CD4-positive, CD25-positive, alpha-beta regulatory T cell (primary cell): ENCODE results near the gene ACTRT2. TPM values are rescaled to one million over a fixed set of nuclear protein-coding genes. Genes with fewer than 3 reads are reported as not detected.

ENCODE experiments used
- ATAC-seq, 2 donors: fragments of 150-1000 bp; cut with Tn5 transposase; one replicate each; pipeline ENCODE4 v1.10.0; 2021; ENCODE audit warnings: low read depth in 2 of 2, moderate number of reproducible peaks in 2 of 2, moderate library complexity in 1 of 2
- DNase-seq, 3 donors: peaks; one replicate each; pipeline versions ENCODE4 v3.0.0 to v3.0.0-alpha.2; 2012 to 2022; ENCODE audit warnings: mixed read lengths in 1 of 3
- H3K27ac ChIP-seq: one replicate; pipeline ENCODE4 v1.7.0; 2013; ENCODE audit warnings: mild to moderate bottlenecking, low read length; ENCODE audit not compliant: insufficient read depth, poor library complexity, severe bottlenecking
- H3K27me3 ChIP-seq: one replicate; pipeline ENCODE4 v1.7.0; 2013; ENCODE audit warnings: low read length; ENCODE audit not compliant: control insufficient read depth, insufficient read depth
- H3K36me3 ChIP-seq: one replicate; pipeline ENCODE4 v1.7.0; 2013; ENCODE audit warnings: mild to moderate bottlenecking, low read length, moderate library complexity; ENCODE audit not compliant: control insufficient read depth, insufficient read depth
- H3K4me1 ChIP-seq: 2 replicates; pipeline ENCODE4 v1.7.0; 2013; ENCODE audit warnings: mild to moderate bottlenecking, low read length; ENCODE audit not compliant: insufficient read depth, control insufficient read depth, poor library complexity, severe bottlenecking
- H3K4me3 ChIP-seq: one replicate; pipeline ENCODE4 v1.7.0; 2013; ENCODE audit warnings: low read depth, mild to moderate bottlenecking, low read length, moderate library complexity
- H3K9me3 ChIP-seq, 2 experiments: 1 replicate in 1 of 2; 2 replicates in 1 of 2; pipeline ENCODE4 v1.7.0; 2013; ENCODE audit warnings: low read length in 2 of 2, mild to moderate bottlenecking in 1 of 2, moderate library complexity in 1 of 2; ENCODE audit not compliant: control insufficient read depth in 2 of 2
- H3K27ac Mint-ChIP-seq, 3 donors: one replicate each; pipeline ENCODE4 v1.8.0; 2020 to 2022; ENCODE audit warnings: mild to moderate bottlenecking in 3 of 3, mixed read lengths in 3 of 3, moderate library complexity in 2 of 3
- H3K27me3 Mint-ChIP-seq: one replicate; pipeline ENCODE4 v1.8.0; 2022; ENCODE audit warnings: mild to moderate bottlenecking, mixed read lengths
- H3K36me3 Mint-ChIP-seq: one replicate; pipeline ENCODE4 v1.8.0; 2020; ENCODE audit warnings: mixed read lengths
- H3K4me1 Mint-ChIP-seq, 4 donors: one replicate each; pipeline ENCODE4 v1.8.0; 2020 to 2022; ENCODE audit warnings: mixed read lengths in 4 of 4, mild to moderate bottlenecking in 1 of 4
- H3K4me3 Mint-ChIP-seq, 4 donors: one replicate each; pipeline ENCODE4 v1.8.0; 2020 to 2022; ENCODE audit warnings: mild to moderate bottlenecking in 4 of 4, mixed read lengths in 4 of 4, moderate library complexity in 3 of 4
- H3K9me3 Mint-ChIP-seq, 7 donors: one replicate each; pipeline ENCODE4 v1.8.0; 2020 to 2022; ENCODE audit warnings: mixed read lengths in 7 of 7, mild to moderate bottlenecking in 3 of 7, moderate library complexity in 2 of 7
- polyA plus RNA-seq, 4 donors: library from polyadenylated mRNA; unstranded; fragments of 300-500 nt; fragmentation: Illumina TruSeq; gene quantifications; one replicate each; pipeline ENCODE4 v1.2.3, GENCODE V29; 2021
- total RNA-seq: library from RNA; stranded (reverse); gene quantifications from one replicate; pipeline ENCODE4 v1.2.3, GENCODE V29; 2022

Gene ACTRT2
- total and polyA plus RNA-seq, 5 donors from 2014 or later = not detected

DNA sequence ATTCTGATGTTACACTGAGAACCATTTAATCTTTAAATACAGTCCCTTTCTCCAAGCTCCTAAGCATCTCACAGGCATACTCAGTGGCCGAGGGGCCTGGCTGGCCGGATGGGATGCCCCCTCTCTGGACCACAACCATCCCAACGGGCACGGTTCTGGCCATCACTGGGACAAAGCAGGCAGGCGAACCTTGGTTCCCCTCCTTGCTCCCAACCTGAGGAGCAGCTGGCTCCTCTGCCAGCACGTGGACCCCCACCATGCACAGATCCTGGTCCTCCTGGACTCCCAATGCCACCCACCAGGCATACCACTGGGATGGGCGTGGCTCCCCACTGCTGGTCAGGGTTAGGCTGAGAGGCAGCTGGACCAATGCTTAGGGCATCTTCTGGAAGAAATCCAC, 27.9 kb downstream of the ACTRT2 start:
- peaks cover 0 to 4% (median 0%) of the 10 kb centered on the region in 7 donors for H3K9me3 Mint-ChIP-seq
- peaks cover 8% of the 10 kb centered on the region for H3K27me3 Mint-ChIP-seq
- DNase-seq (no peak), ATAC-seq (no peak)
- H3K4me1 ChIP-seq = no peaks in the 10 kb centered on the region
- no peak overlapping the region for H3K4me3 Mint-ChIP-seq
- H3K4me1 Mint-ChIP-seq = no peaks in the 10 kb centered on the region
- no peak overlapping the region for H3K4me3 ChIP-seq
- H3K27ac Mint-ChIP-seq = no peak overlapping the region
- no peaks in the 10 kb centered on the region for H3K9me3 ChIP-seq
- no peaks in the 10 kb centered on the region for H3K36me3 ChIP-seq
- H3K27ac ChIP-seq = no peak overlapping the region
- peaks cover 5% of the 10 kb centered on the region for H3K27me3 ChIP-seq
- H3K36me3 Mint-ChIP-seq = no peaks in the 10 kb centered on the region

DNA sequence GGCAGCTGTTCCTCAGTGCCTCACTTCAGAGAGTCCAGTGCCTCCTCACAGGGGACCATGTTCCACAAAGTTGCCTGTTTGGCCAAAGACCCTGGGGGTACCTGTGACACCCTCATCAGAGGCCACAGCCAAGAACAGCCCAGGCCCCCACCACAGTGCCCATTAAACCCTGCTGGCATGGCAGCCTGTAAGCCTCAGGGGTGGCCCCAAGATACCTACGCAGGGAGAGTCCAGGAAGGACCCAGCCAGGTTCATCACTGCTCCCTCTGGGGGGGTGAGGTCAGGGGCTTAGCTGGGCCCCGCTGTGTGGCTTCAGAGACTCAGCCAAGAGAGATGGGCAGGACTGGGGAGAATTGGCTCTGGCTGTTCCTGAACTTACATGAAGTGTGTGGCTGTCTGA, 28.6 kb downstream of the ACTRT2 start:
- H3K4me1 Mint-ChIP-seq = no peaks in the 10 kb centered on the region
- Histone ChIP-seq H3K36me3 (no peaks in the 10 kb centered on the region), H3K4me1 (no peaks in the 10 kb centered on the region), H3K27me3 (peaks cover 3% of the 10 kb centered on the region), H3K9me3 (no peaks in the 10 kb centered on the region), H3K4me3 (no peak overlapping the region), H3K27ac (no peak overlapping the region)
- no peaks in the 10 kb centered on the region for H3K36me3 Mint-ChIP-seq
- H3K4me3 Mint-ChIP-seq = no peak overlapping the region
- H3K27me3 Mint-ChIP-seq = peaks cover 5% of the 10 kb centered on the region
- ATAC-seq (no peak), DNase-seq (no peak)
- peaks cover 0 to 4% (median 0%) of the 10 kb centered on the region in 7 donors for H3K9me3 Mint-ChIP-seq
- H3K27ac Mint-ChIP-seq = no peak overlapping the region

DNA sequence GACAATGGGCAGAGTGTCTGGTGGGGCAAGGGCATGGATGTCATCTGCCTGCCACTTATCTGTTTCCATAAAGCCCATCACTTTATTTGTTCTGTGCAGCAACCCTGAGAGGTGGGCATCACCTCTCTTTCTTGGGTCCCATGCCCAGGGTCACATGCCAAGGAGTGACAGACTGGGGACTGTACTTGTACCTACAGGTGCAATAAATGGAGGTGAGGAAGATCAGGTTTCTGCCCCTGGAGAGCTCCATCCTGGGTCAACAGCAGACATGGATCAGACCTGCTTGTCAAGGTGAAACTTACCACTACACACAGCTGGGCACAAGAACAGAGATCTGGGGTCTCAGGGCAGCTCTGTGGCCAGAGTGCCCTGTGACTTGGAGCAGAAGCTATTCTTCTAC, 29.3 kb downstream of the ACTRT2 start:
- Mint-ChIP-seq H3K36me3 (no peaks in the 10 kb centered on the region), H3K27me3 (peaks cover 4% of the 10 kb centered on the region), H3K9me3 (peaks cover 0 to 4% (median 0%) of the 10 kb centered on the region in 7 donors), H3K4me1 (no peaks in the 10 kb centered on the region), H3K4me3 (no peak overlapping the region), H3K27ac (no peak overlapping the region)
- DNase-seq (no peak), ATAC-seq (no peak)
- Histone ChIP-seq H3K36me3 (no peaks in the 10 kb centered on the region), H3K4me3 (no peak overlapping the region), H3K9me3 (no peaks in the 10 kb centered on the region), H3K4me1 (no peaks in the 10 kb centered on the region), H3K27me3 (no peaks in the 10 kb centered on the region), H3K27ac (no peak overlapping the region)

DNA sequence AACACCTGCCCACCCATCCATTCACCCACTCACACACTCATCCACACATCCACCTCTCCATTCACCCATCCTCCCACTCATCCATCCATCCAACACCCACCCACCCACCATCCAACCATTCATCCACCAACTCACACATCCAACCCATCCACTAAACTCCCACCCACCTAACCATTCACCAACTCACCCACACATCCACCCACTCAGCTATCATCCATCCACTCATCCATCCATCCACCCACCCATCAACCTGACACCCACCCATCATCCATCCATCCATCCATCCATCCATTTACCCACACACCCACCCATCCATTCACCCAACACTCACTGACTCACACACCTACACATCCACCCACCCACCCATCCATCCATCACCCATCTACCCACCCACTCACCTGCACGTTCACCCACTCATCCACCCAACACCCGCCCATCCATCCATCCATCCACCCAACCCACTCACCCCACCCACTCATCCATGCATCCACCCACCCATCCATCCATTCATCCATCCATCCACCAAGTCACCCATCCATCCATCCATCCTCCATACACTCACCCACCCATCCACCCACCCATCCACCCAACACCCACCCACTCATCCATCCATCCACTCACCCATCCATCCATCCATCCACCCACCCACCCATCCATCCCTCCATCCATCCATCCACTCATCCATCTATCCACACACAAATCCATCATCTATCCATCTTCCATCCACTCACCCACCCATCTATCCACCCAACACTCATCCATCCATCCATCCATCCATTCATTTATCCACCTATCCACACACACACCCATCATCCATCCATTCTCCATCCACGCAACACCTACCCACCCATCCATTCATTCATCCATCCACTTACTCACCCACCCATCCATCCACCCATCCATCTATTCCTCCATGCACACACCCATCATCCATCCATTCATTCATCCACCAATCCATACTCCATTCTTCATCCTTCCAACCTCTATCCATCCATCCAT, 30.3 kb downstream of the ACTRT2 start:
- Histone ChIP-seq H3K4me3 (no peak overlapping the region), H3K27me3 (no peaks in the 10 kb centered on the region), H3K36me3 (no peaks in the 10 kb centered on the region), H3K27ac (no peak overlapping the region), H3K9me3 (no peaks in the 10 kb centered on the region), H3K4me1 (no peaks in the 10 kb centered on the region)
- H3K36me3 Mint-ChIP-seq = no peaks in the 10 kb centered on the region
- DNase-seq = no peak
- ATAC-seq = no peak
- H3K4me1 Mint-ChIP-seq = no peaks in the 10 kb centered on the region
- no peak overlapping the region for H3K27ac Mint-ChIP-seq
- H3K27me3 Mint-ChIP-seq = no peaks in the 10 kb centered on the region
- H3K9me3 Mint-ChIP-seq = peaks cover 0 to 4% (median 0%) of the 10 kb centered on the region in 7 donors
- no peak overlapping the region for H3K4me3 Mint-ChIP-seq

DNA sequence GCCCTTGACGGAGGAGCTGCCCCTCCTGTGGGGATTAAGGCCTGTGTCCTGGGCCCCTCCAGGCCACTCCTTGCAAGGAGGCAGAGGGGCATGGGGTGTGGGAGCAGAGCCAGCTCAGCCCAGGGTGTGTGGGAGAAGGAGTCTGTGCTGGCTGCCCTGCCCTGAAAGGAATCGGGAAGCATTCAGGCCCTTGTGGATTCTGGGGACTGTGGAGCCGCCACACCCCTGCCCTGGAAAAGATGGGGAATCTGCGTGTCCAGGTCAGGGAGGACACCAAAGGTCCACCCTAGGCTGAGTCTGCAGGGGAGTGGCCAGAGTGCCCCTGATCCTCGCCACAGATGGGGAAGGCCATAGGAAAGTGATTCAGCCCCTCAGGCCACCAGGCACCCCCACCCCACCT, 31.2 kb downstream of the ACTRT2 start:
- Histone ChIP-seq H3K4me3 (no peak overlapping the region), H3K36me3 (no peaks in the 10 kb centered on the region), H3K27me3 (no peaks in the 10 kb centered on the region), H3K27ac (no peak overlapping the region), H3K9me3 (no peaks in the 10 kb centered on the region), H3K4me1 (no peaks in the 10 kb centered on the region)
- H3K27ac Mint-ChIP-seq = no peak overlapping the region
- H3K4me1 Mint-ChIP-seq = no peaks in the 10 kb centered on the region
- DNase-seq (no peak), ATAC-seq (no peak)
- H3K27me3 Mint-ChIP-seq = no peaks in the 10 kb centered on the region
- H3K4me3 Mint-ChIP-seq = no peak overlapping the region
- peaks cover 0 to 4% (median 0%) of the 10 kb centered on the region in 7 donors for H3K9me3 Mint-ChIP-seq
- no peaks in the 10 kb centered on the region for H3K36me3 Mint-ChIP-seq

DNA sequence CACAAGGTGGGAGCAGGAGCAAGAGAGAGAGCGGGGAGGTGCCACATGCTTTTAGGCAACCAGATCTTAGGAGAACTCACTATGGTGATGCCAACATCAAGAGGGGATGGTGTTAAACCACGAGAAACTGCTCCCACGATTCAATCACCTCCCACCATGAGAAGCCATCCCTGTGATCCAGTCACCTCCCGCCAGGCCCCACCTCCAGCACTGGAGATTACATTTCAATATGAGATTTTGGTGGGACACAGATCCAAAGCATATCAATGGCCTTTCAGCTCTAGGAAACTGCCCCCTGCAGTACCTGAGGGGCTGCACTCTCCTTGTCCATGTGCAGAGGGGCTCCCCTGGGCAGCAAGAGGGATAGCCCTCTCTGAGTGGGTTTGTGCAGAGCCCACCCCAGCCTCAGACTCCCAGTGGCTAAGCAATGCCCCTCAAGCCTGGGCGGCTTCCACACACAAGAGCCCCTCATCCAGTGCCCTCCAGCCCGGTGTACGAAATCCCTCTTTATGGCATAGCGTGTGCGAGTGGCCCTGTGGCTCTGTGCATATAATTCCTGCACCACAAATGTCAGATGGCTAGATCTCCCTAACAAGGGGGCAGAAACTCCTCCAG, 32.2 kb downstream of the ACTRT2 start:
- no peaks in the 10 kb centered on the region for H3K27me3 Mint-ChIP-seq
- no peaks in the 10 kb centered on the region for H3K36me3 ChIP-seq
- no peak for DNase-seq

DNA sequence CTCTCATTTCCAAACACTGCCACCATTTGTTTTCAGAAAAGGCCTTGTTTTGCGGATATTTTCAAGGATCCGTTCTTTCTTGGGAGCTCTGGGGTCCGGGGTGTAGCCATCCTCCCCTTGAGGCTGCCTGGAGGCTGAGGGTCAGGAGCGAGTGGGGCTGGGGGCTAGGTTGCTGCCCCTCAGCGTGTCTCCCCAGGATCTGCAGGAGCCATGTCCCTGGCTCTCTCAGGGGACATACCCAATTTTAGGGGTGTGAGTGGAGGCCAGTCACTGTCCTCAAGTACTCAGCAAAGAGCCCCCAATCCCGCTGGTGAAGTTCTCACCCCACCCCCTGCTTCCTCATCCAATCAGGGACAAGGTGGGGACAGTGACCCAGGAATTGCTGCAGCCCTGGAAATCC, 32.7 kb downstream of the ACTRT2 start:
- no peak overlapping the region for H3K27ac Mint-ChIP-seq

More for the DNA sequence above, 32.2 kb downstream of the ACTRT2 start:
- peaks cover 0 to 4% (median 0%) of the 10 kb centered on the region in 7 donors for H3K9me3 Mint-ChIP-seq
- no peak overlapping the region for H3K27ac Mint-ChIP-seq
- Histone ChIP-seq H3K27me3 (no peaks in the 10 kb centered on the region), H3K9me3 (no peaks in the 10 kb centered on the region), H3K4me3 (no peak overlapping the region), H3K4me1 (no peaks in the 10 kb centered on the region), H3K27ac (no peak overlapping the region)
- no peaks in the 10 kb centered on the region for H3K36me3 Mint-ChIP-seq
- H3K4me3 Mint-ChIP-seq = no peak overlapping the region
- no peak for ATAC-seq
- no peaks in the 10 kb centered on the region for H3K4me1 Mint-ChIP-seq

More for the DNA sequence above, 32.7 kb downstream of the ACTRT2 start:
- Mint-ChIP-seq H3K4me1 (no peaks in the 10 kb centered on the region), H3K36me3 (no peaks in the 10 kb centered on the region), H3K27me3 (no peaks in the 10 kb centered on the region), H3K9me3 (peaks cover 0 to 4% (median 0%) of the 10 kb centered on the region in 7 donors), H3K4me3 (no peak overlapping the region)
- Histone ChIP-seq H3K27me3 (no peaks in the 10 kb centered on the region), H3K4me3 (no peak overlapping the region), H3K4me1 (no peaks in the 10 kb centered on the region), H3K9me3 (no peaks in the 10 kb centered on the region), H3K36me3 (no peaks in the 10 kb centered on the region), H3K27ac (no peak overlapping the region)
- ATAC-seq = no peak
- DNase-seq = no peak
